ENCODE measurements around the gene GPC5.

Gene GPC5

GRCh38 chr13:92553470-92554114 is 1155.2 kb downstream of the GPC5 start:
- no peak overlapping the region for H3K9ac ChIP-seq (ENCODE audit: low read length)
- no peak overlapping the region for H3K27ac ChIP-seq (ENCODE audit: low read depth, low read length, poor library complexity, severe bottlenecking)
- no peak overlapping the region for H3K4me2 ChIP-seq (ENCODE audit: low read length)

DNA sequence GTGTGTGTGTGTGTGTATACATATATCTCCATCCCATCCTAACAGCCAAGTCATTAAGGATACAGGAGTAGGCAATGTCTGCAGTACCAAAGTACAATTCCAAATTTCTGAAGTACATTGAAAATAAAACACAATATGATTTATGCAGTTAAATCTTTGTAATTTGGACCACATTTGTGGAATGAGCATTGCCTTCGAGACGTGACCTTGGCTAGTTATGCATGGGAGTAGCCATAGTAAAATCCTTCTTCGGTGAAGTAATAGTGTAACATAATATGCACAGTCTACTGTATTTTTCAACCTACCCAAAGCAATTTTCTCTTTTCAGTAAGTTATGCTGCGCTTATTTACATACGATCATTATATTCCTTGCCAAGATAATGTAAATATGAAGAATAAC is 1162.5 kb downstream of the GPC5 start:
- H4K20me1 ChIP-seq (ENCODE audit: insufficient read depth, low read length), result no peaks in the 10 kb centered on the region
- H3K9ac ChIP-seq (ENCODE audit: low read length), result no peak overlapping the region
- H3K36me3 ChIP-seq (ENCODE audit: insufficient read depth, low read length), result no peaks in the 10 kb centered on the region
- no peak overlapping the region for H3K4me3 ChIP-seq (ENCODE audit: low read depth, low read length, poor library complexity, severe bottlenecking)
- H3K27ac ChIP-seq (ENCODE audit: low read depth, low read length, poor library complexity, severe bottlenecking), result no peak overlapping the region
- TF ChIP-seq, protein P1, sequence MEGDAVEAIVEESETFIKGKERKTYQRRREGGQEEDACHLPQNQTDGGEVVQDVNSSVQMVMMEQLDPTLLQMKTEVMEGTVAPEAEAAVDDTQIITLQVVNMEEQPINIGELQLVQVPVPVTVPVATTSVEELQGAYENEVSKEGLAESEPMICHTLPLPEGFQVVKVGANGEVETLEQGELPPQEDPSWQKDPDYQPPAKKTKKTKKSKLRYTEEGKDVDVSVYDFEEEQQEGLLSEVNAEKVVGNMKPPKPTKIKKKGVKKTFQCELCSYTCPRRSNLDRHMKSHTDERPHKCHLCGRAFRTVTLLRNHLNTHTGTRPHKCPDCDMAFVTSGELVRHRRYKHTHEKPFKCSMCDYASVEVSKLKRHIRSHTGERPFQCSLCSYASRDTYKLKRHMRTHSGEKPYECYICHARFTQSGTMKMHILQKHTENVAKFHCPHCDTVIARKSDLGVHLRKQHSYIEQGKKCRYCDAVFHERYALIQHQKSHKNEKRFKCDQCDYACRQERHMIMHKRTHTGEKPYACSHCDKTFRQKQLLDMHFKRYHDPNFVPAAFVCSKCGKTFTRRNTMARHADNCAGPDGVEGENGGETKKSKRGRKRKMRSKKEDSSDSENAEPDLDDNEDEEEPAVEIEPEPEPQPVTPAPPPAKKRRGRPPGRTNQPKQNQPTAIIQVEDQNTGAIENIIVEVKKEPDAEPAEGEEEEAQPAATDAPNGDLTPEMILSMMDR (IDR thresholded peaks at IDR 0.05; ENCODE audit: low read length), result no peak
- TF ChIP-seq EZH2 (IDR thresholded peaks at IDR 0.05; ENCODE audit: borderline replicate concordance, low read length), result no peak
- H3K9me2 ChIP-seq (ENCODE audit: low read depth, low read length), result no peaks in the 10 kb centered on the region
- H3K9me3 ChIP-seq (ENCODE audit: low read length), result no peaks in the 10 kb centered on the region
- H3K4me1 ChIP-seq (ENCODE audit: insufficient read depth, low read length, severe bottlenecking), result no peaks in the 10 kb centered on the region
- H3K27me3 ChIP-seq (ENCODE audit: insufficient read depth, low read length), result no peaks in the 10 kb centered on the region
- no peaks in the 10 kb centered on the region for H3K79me2 ChIP-seq (ENCODE audit: insufficient read depth, low read length)
- H2AFZ ChIP-seq (ENCODE audit: low read length), result no peak overlapping the region
- no peaks in the 10 kb centered on the region for H3F3A ChIP-seq (ENCODE audit: insufficient read depth, low read length)
- H3K4me2 ChIP-seq (ENCODE audit: low read length), result no peak overlapping the region

More at GRCh38 chr13:92553470-92554114, 1155.2 kb downstream of the GPC5 start:
- H3K4me3 ChIP-seq (ENCODE audit: low read depth, low read length, poor library complexity, severe bottlenecking), result no peak overlapping the region
- no peaks in the 10 kb centered on the region for H3K27me3 ChIP-seq (ENCODE audit: insufficient read depth, low read length)
- H3F3A ChIP-seq (ENCODE audit: insufficient read depth, low read length), result no peaks in the 10 kb centered on the region
- TF ChIP-seq EZH2 (IDR thresholded peaks at IDR 0.05; ENCODE audit: borderline replicate concordance, low read length), result no peak
- TF ChIP-seq, protein P1 (IDR thresholded peaks at IDR 0.05; ENCODE audit: low read length), result no peak
- no peaks in the 10 kb centered on the region for H4K20me1 ChIP-seq (ENCODE audit: insufficient read depth, low read length)
- H3K9me3 ChIP-seq (ENCODE audit: low read length), result no peaks in the 10 kb centered on the region
- no peaks in the 10 kb centered on the region for H3K4me1 ChIP-seq (ENCODE audit: insufficient read depth, low read length, severe bottlenecking)
- no peaks in the 10 kb centered on the region for H3K36me3 ChIP-seq (ENCODE audit: insufficient read depth, low read length)
- H3K9me2 ChIP-seq (ENCODE audit: low read depth, low read length), result no peaks in the 10 kb centered on the region
- H3K79me2 ChIP-seq (ENCODE audit: insufficient read depth, low read length), result no peaks in the 10 kb centered on the region
- no peak overlapping the region for H2AFZ ChIP-seq (ENCODE audit: low read length)

- Histone ChIP-seq H3K9ac (ENCODE audit: low read length) (no peak overlapping the region), H3K9me3 (ENCODE audit: low read length) (no peaks in the 10 kb centered on the region), H3K9me2 (ENCODE audit: low read depth, low read length) (no peaks in the 10 kb centered on the region), H3K4me1 (ENCODE audit: insufficient read depth, low read length, severe bottlenecking) (no peaks in the 10 kb centered on the region), H3K79me2 (ENCODE audit: insufficient read depth, low read length) (no peaks in the 10 kb centered on the region), H3K36me3 (ENCODE audit: insufficient read depth, low read length) (no peaks in the 10 kb centered on the region), H3K4me3 (ENCODE audit: low read depth, low read length, poor library complexity, severe bottlenecking) (no peak overlapping the region), H4K20me1 (ENCODE audit: insufficient read depth, low read length) (no peaks in the 10 kb centered on the region), H3K27ac (ENCODE audit: low read depth, low read length, poor library complexity, severe bottlenecking) (no peak overlapping the region), H2AFZ (ENCODE audit: low read length) (0 out of 2 replicates have a peak overlapping the region, but pooled peaks have one; percentile 43), H3F3A (ENCODE audit: insufficient read depth, low read length) (no peaks in the 10 kb centered on the region), H3K27me3 (ENCODE audit: insufficient read depth, low read length) (no peaks in the 10 kb centered on the region), H3K4me2 (ENCODE audit: low read length) (no peak overlapping the region)
- TF ChIP-seq, protein P1 (IDR thresholded peaks at IDR 0.05; ENCODE audit: low read length), result no peak
- no peak for TF ChIP-seq EZH2 (IDR thresholded peaks at IDR 0.05; ENCODE audit: borderline replicate concordance, low read length)
Observed at GRCh38 chr13:92564942-92565341, 1166.5 kb downstream of the GPC5 start.

Measured in OCI-LY1 (cell line).